WTC11 (cell line): ENCODE data around the gene MCM5. TPM values are rescaled to one million over a fixed set of nuclear protein-coding genes. Genes with fewer than 3 reads are reported as not detected.

ENCODE experiments used
- ATAC-seq: fragments of 200-7000 bp; cut with Tn5 transposase; 2 replicates; pipeline ENCODE4 v1.10.0; 2021; ENCODE audit warnings: mild to moderate bottlenecking, moderate library complexity
- CTCF ChIA-PET: fragments of 300-600 bp; sonication (Branson Sonifier 250); formaldehyde crosslinking; loops from one replicate; lab custom pipeline; 2021; ENCODE audit warnings: antibody characterized with exemption; lab: Charles Lee
- POLR2A ChIA-PET: fragments of 350-600 bp; sonication (Branson Sonifier 250); formaldehyde crosslinking; loops from one replicate; lab custom pipeline; 2021; ENCODE audit warnings: antibody characterized with exemption; lab: Charles Lee
- DNase-seq: peaks from one replicate; pipeline ENCODE4 v3.0.0; 2021; ENCODE audit warnings: low spot score
- H3K27ac Mint-ChIP-seq: 2 replicates; pipeline ENCODE4 v1.8.0; 2021; ENCODE audit warnings: mixed read lengths
- H3K27me3 Mint-ChIP-seq: 2 replicates; pipeline ENCODE4 v1.8.0; 2021; ENCODE audit warnings: low read depth, mild to moderate bottlenecking, moderate library complexity, mixed read lengths
- H3K36me3 Mint-ChIP-seq: 2 replicates; pipeline ENCODE4 v1.8.0; 2021; ENCODE audit warnings: mixed read lengths
- H3K4me1 Mint-ChIP-seq: 2 replicates; pipeline ENCODE4 v1.8.0; 2022; ENCODE audit warnings: mixed read lengths
- H3K4me3 Mint-ChIP-seq: 2 replicates; pipeline ENCODE4 v1.8.0; 2021; ENCODE audit warnings: mild to moderate bottlenecking, moderate library complexity, mixed read lengths
- H3K9me3 Mint-ChIP-seq: 2 replicates; pipeline ENCODE4 v1.8.0; 2021; ENCODE audit warnings: mixed read lengths
- AR ChIP-seq: fragments of 250-450 bp; sonication (Bioruptor Pico); IDR thresholded peaks from 2 replicates; pipeline ENCODE4 v1.9.0; 2021; ENCODE audit warnings: mild to moderate bottlenecking
- CREB1 ChIP-seq: sonication (generic); formaldehyde crosslinking; IDR thresholded peaks from 2 replicates; pipeline ENCODE4 v1.8.0; 2023; ENCODE audit warnings: mild to moderate bottlenecking, missing genetic modification reagents
- ETV6 ChIP-seq: sonication (generic); formaldehyde crosslinking; IDR thresholded peaks from 2 replicates; pipeline ENCODE4 v1.8.1; 2022; ENCODE audit warnings: mild to moderate bottlenecking, missing genetic modification reagents
- FOXP4 ChIP-seq: sonication (generic); formaldehyde crosslinking; IDR thresholded peaks from 2 replicates; pipeline ENCODE4 v1.8.0; 2022; ENCODE audit warnings: mild to moderate bottlenecking, missing genetic modification reagents
- GRHL2 ChIP-seq: fragments of 250-450 bp; sonication (Bioruptor Pico); IDR thresholded peaks from 2 replicates; pipeline ENCODE4 v1.8.0; 2022; ENCODE audit warnings: mild to moderate bottlenecking, moderate library complexity; ENCODE audit not compliant: insufficient replicate concordance, severe bottlenecking
- NFATC4 ChIP-seq: fragments of 250-450 bp; sonication (Bioruptor Pico); IDR thresholded peaks from 2 replicates; pipeline ENCODE4 v1.9.0; 2021; ENCODE audit warnings: mild to moderate bottlenecking
- NR2C2 ChIP-seq: sonication (generic); formaldehyde crosslinking; IDR thresholded peaks from 2 replicates; pipeline ENCODE4 v1.8.0; 2022; ENCODE audit warnings: mild to moderate bottlenecking, missing genetic modification reagents
- RORB ChIP-seq: fragments of 250-450 bp; sonication (Bioruptor Pico); IDR thresholded peaks from 2 replicates; pipeline ENCODE4 v1.9.0; 2021; ENCODE audit warnings: mild to moderate bottlenecking
- TCF7 ChIP-seq: sonication (generic); formaldehyde crosslinking; IDR thresholded peaks from 2 replicates; pipeline ENCODE4 v1.8.0; 2022; ENCODE audit warnings: mild to moderate bottlenecking, low read depth, missing genetic modification reagents, moderate library complexity
- TP53 ChIP-seq: sonication (generic); formaldehyde crosslinking; IDR thresholded peaks from 2 replicates; pipeline ENCODE4 v1.8.1; 2023; ENCODE audit warnings: mild to moderate bottlenecking, missing genetic modification reagents
- ZNF281 ChIP-seq: sonication (generic); formaldehyde crosslinking; IDR thresholded peaks from 2 replicates; pipeline ENCODE4 v1.8.0; 2023; ENCODE audit warnings: mild to moderate bottlenecking, missing genetic modification reagents
- ZNF317 ChIP-seq: sonication (generic); formaldehyde crosslinking; IDR thresholded peaks from 2 replicates; pipeline ENCODE4 v1.8.1; 2023; ENCODE audit warnings: low read depth, mild to moderate bottlenecking, moderate library complexity, missing genetic modification reagents, borderline replicate concordance
- ZNF416 ChIP-seq: fragments of 250-450 bp; sonication (Bioruptor Pico); IDR thresholded peaks from 2 replicates; pipeline ENCODE4 v1.9.0; 2021; ENCODE audit warnings: mild to moderate bottlenecking, inconsistent platforms
- ZNF671 ChIP-seq: fragments of 250-450 bp; sonication (Bioruptor Pico); IDR thresholded peaks from 2 replicates; pipeline ENCODE4 v1.8.0; 2021; ENCODE audit warnings: mild to moderate bottlenecking
- ZSCAN18 ChIP-seq: fragments of 250-450 bp; sonication (Bioruptor Pico); IDR thresholded peaks from 2 replicates; pipeline ENCODE4 v2.1.2; 2022; ENCODE audit warnings: mild to moderate bottlenecking, moderate library complexity
- total RNA-seq: library from RNA; stranded (reverse); gene quantifications from 3 replicates; pipeline ENCODE4 v1.2.3, GENCODE V29; 2021

MCM5 gene
- total RNA-seq, 1 experiment from 2014 or later: 261 TPM

DNA sequence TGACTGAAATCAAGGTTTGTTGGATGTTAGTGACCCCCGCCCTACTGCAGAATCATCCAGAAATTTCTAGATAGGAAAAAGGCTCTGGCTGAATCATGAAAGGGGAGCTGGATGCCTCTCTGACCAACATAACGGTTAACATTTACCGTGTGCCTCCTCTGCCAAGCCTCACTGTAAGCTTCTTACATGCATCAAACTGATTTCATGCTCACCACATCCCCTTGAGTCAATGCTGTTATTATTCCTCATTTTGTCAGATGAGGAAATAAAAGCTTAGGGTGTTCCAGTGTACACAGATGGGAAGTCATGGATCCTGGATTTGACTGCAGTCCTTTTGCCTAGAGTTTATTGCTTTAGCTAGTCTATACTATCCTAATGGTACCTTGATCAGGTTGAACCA, 24.9 kb upstream of the MCM5 start (continued):
- TF ChIP-seq ZSCAN18 (no peak), TCF7 (CRISPR knock-in tag) (no peak), FOXP4 (CRISPR knock-in tag) (no peak)
- TF ChIP-seq, all 79 proteins: peak for 0

- H3K9me3 Mint-ChIP-seq: no peaks in the 10 kb centered on the region
- H3K4me3 Mint-ChIP-seq: no peak overlapping the region
- H3K27me3 Mint-ChIP-seq: peaks cover 4% of the 10 kb centered on the region; the same call in 1 of the 2 replicates
- DNase-seq: no peak
- peaks cover 62% of the 10 kb centered on the region for H3K4me1 Mint-ChIP-seq
- peak overlapping the region; percentile 46 for H3K27ac Mint-ChIP-seq
- TF ChIP-seq ZSCAN18 (no peak), ZNF671 (CRISPR knock-in tag) (no peak), ZNF416 (CRISPR knock-in tag) (no peak), CREB1 (no peak), NFATC4 (CRISPR knock-in tag) (no peak), AR (CRISPR knock-in tag) (no peak), ZNF281 (CRISPR knock-in tag) (no peak), GRHL2 (CRISPR knock-in tag) (no peak), NR2C2 (no peak), TP53 (CRISPR knock-in tag) (no peak), ZNF317 (CRISPR knock-in tag) (no peak), ETV6 (CRISPR knock-in tag) (no peak), RORB (CRISPR knock-in tag) (no peak)
- CTCF ChIA-PET: interaction anchor here (0.6 to 2.4 kb wide), 6 partner anchors 9 to 911 kb away, joined by 3 to 13 read pairs (median 4); no protein-coding TSS in a partner anchor
- no peaks in the 10 kb centered on the region for H3K36me3 Mint-ChIP-seq
- POLR2A ChIA-PET: interaction anchor here (0.7 to 1.4 kb wide), 3 partner anchors 9 to 172 kb away, joined by 3 to 4 read pairs (median 4); no protein-coding TSS in a partner anchor
- no peak for ATAC-seq
These were observed 24.4 kb upstream of the MCM5 start for GRCh38 chr22:35375526-35375925.
